Right lobe of liver (tissue), 6 donors: ENCODE measurements around the gene SH3PXD2A. TPM values are rescaled to one million over a fixed set of nuclear protein-coding genes. Genes with fewer than 3 reads are reported as not detected.

Source experiments
- ATAC-seq, 4 donors: fragments of 200-7000 bp; cut with Tn5 transposase; one replicate each; pipeline ENCODE4 v1.9.1; 2020; ENCODE audit warnings: mild to moderate bottlenecking in 4 of 4, moderate library complexity in 4 of 4
- DNase-seq, 3 donors: peaks; one replicate each; pipeline ENCODE4 v3.0.0-alpha.2; 2020
- H3K27ac ChIP-seq, 3 donors: fragments of 200-600 bp; one replicate each; pipeline ENCODE4 v1.8.0; 2022
- H3K27me3 ChIP-seq, 2 donors: fragments of 200-600 bp; one replicate each; pipeline ENCODE4 v1.8.0; 2022
- H3K36me3 ChIP-seq, 4 donors: fragments of 200-600 bp; sonication (generic) in 1 of 4; one replicate each; pipeline versions ENCODE4 v1.5.1 to v1.8.0; 2017 to 2022; ENCODE audit warnings: control low read depth in 1 of 4
- H3K4me1 ChIP-seq, 4 donors: fragments of 200-600 bp; sonication (generic) in 1 of 4; one replicate each; pipeline versions ENCODE4 v1.5.1 to v1.8.0; 2017 to 2022; ENCODE audit warnings: control low read depth in 1 of 4
- H3K4me3 ChIP-seq, 3 donors: fragments of 200-600 bp; one replicate each; pipeline ENCODE4 v1.8.0; 2022
- H3K9me3 ChIP-seq, 4 donors: fragments of 200-600 bp; sonication (generic) in 1 of 4; one replicate each; pipeline versions ENCODE4 v1.5.1 to v1.8.0; 2017 to 2022; ENCODE audit warnings: control low read depth in 1 of 4
- POLR2A ChIP-seq: fragments of 450-650 bp; IDR thresholded peaks from one replicate; pipeline ENCODE4 v1.6.1; 2017; ENCODE audit warnings: antibody characterized with exemption, mild to moderate bottlenecking
- WGBS: methylation state at CpG from one replicate; pipeline ENCODE4 v1.1.6; 2018; ENCODE audit warnings: low coverage, low lambda C conversion rate; ENCODE audit not compliant: insufficient coverage; ENCODE audit errors: missing lambda C conversion rate; 5-methylcytosine and 5-hydroxymethylcytosine counted together
- intact Hi-C, 2 donors: fragments of 100-400 bp; cut with DNase I; formaldehyde crosslinking; loops; one replicate each; pipeline versions ENCODE4 v1.11.2 to v1.14.1; 2022
- total RNA-seq, 6 experiments: library from RNA; depleted of rRNA in 2 of 6; stranded (reverse); fragments of >200 nt in 2 of 6; fragmentation: NEBNext Ultra II Directional in 3 of 6; extraction: Animal tissue kit (Norgen Biotek cat#: 25700) in 3 of 6; gene quantifications; one replicate each; pipeline versions ENCODE4 v1.1.0 to v1.2.4, GENCODE V29; 2016 to 2023
- TF ChIP-seq, protein P1 (sequence below), 4 donors: fragments of 200-600 bp in 3 of 4; fragments of 450-650 bp in 1 of 4; IDR thresholded peaks; one replicate each; pipeline versions ENCODE4 v1.5.1 to v1.8.0; 2016 to 2022; ENCODE audit warnings: antibody characterized with exemption in 4 of 4, mild to moderate bottlenecking in 2 of 4
- donor health status: DM: no; HTN: yes; CAD: no.
- donor health status: DM: no; HTN: no; CAD: no.
- donor health status: DM: no; HTN: no; CAD: no.
- donor health status: DM: no; HTN: yes; CAD: no.
- donor health status: DM: no; HTN: yes; CAD: no.

Gene SH3PXD2A
- total RNA-seq, 6 experiments from 2014 or later = 3.0 to 38.3 (median 10.0) TPM

DNA sequence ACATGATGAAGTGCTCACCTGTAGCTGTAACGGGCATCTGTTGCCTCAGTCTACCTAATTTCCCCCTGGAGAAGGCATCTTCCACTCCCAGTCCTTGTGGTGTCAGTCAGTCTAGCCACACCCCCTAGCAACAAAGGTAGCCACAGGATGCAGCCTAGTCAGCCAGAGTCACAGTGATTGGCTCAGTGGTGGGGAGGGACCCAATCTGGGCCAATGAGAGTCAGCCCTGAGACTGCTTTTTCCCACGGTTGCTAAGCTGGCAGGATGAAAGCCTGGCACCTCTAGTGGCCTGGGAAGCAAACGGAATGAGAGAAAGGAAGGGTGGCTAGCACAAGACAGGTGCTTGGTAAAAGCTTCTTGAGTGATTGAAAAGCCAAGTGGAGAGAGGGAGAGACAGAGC is 118.6 kb downstream of the SH3PXD2A start:
- H3K27me3 ChIP-seq = no peaks in the 10 kb centered on the region
- ATAC-seq (no peak), DNase-seq (no peak)
- intact Hi-C loops = no loop called here
- no peaks in the 10 kb centered on the region for H3K9me3 ChIP-seq
- H3K27ac ChIP-seq = no peak overlapping the region
- TF ChIP-seq POLR2A = no peak
- TF ChIP-seq, protein P1, sequence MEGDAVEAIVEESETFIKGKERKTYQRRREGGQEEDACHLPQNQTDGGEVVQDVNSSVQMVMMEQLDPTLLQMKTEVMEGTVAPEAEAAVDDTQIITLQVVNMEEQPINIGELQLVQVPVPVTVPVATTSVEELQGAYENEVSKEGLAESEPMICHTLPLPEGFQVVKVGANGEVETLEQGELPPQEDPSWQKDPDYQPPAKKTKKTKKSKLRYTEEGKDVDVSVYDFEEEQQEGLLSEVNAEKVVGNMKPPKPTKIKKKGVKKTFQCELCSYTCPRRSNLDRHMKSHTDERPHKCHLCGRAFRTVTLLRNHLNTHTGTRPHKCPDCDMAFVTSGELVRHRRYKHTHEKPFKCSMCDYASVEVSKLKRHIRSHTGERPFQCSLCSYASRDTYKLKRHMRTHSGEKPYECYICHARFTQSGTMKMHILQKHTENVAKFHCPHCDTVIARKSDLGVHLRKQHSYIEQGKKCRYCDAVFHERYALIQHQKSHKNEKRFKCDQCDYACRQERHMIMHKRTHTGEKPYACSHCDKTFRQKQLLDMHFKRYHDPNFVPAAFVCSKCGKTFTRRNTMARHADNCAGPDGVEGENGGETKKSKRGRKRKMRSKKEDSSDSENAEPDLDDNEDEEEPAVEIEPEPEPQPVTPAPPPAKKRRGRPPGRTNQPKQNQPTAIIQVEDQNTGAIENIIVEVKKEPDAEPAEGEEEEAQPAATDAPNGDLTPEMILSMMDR (IDR thresholded peaks at IDR 0.05) = no peak
- no peaks in the 10 kb centered on the region for H3K4me1 ChIP-seq
- H3K4me3 ChIP-seq = no peak overlapping the region
- no peaks in the 10 kb centered on the region for H3K36me3 ChIP-seq
- WGBS = 83% methylated on average over 1 of the region's 3 CpGs

DNA sequence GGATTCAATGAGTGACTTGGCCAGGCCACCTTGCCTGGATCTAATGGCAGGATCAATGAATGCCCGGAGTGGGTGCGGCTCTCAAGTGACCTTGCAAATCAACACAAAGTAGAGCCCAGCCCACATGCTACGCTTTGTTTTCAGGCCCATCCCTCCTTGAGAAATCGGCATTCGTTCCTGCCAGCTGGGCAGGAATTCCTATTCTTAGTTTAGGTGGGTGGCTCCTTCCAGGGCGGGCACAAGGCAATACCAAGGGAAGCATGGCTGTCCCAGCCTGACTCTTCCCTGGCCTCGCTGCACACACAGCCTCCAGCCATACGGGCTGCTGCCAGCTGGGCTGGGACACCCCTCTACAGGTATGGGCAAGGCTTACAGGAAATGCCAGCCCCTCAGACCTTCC is 119.3 kb downstream of the SH3PXD2A start:
- intact Hi-C loops = no loop called here
- Histone ChIP-seq H3K9me3 (no peaks in the 10 kb centered on the region), H3K27me3 (no peaks in the 10 kb centered on the region), H3K36me3 (no peaks in the 10 kb centered on the region), H3K4me1 (no peaks in the 10 kb centered on the region), H3K4me3 (no peak overlapping the region), H3K27ac (no peak overlapping the region)
- TF ChIP-seq, protein P1 (IDR thresholded peaks at IDR 0.05) = no peak
- TF ChIP-seq POLR2A = no peak
- ATAC-seq (no peak), DNase-seq (no peak)
- 100% methylated on average over 2 of the region's 8 CpGs for WGBS

DNA sequence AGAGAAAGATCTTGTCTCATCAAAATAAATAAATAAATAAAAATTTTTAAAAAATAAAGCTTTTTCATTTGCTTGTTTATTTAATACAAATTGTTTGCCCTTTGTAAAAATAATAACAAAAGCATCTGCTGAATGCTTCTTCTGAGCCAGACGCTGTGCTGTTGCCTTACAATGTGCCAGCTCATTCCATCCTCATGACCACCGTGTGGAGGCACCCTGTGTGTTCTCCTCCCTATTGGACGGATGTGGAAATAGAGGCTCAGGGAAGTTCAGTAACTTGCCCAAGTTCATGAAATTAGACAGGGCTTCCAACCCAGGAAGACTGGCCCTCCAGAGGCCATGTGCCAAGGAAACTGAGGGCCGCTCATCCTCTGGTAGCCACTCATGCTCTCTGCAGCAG is 120.6 kb downstream of the SH3PXD2A start:
- no peaks in the 10 kb centered on the region for H3K9me3 ChIP-seq
- ATAC-seq (no peak), DNase-seq (no peak)
- no peak overlapping the region for H3K4me3 ChIP-seq
- intact Hi-C loops = no loop called here
- 91% methylated on average over 4 of the region's 4 CpGs for WGBS
- no peaks in the 10 kb centered on the region for H3K4me1 ChIP-seq
- no peak overlapping the region for H3K27ac ChIP-seq
- H3K27me3 ChIP-seq = no peaks in the 10 kb centered on the region
- no peaks in the 10 kb centered on the region for H3K36me3 ChIP-seq
- TF ChIP-seq POLR2A = no peak
- TF ChIP-seq, protein P1 (IDR thresholded peaks at IDR 0.05) = no peak

DNA sequence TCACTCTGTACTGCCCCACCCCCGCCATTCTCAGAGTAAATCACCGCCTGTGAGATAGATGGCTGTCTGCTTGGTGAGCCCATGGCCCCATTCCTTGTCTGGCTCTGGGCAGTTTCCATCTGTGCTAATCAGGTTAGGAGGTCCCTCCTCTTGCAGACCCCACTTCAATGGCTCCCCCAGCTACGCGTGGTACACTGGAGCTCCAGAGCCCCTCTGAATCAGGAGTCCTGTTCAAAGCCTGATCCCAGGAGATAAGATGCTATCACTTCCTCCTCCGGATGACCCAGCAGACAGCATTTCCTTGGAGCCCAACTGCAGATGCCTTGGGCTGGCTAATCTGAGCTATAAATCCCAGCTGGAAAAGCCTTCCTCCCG is 122.3 kb downstream of the SH3PXD2A start:
- no peak overlapping the region for H3K4me3 ChIP-seq
- intact Hi-C loops = no loop called here
- DNase-seq = peak in 1 of 3 donors; percentile 11
- TF ChIP-seq POLR2A = no peak
- TF ChIP-seq, protein P1 (IDR thresholded peaks at IDR 0.05) = no peak
- H3K27me3 ChIP-seq = no peaks in the 10 kb centered on the region
- no peaks in the 10 kb centered on the region for H3K9me3 ChIP-seq
- 67% methylated on average over 2 of the region's 6 CpGs for WGBS
- H3K36me3 ChIP-seq = no peaks in the 10 kb centered on the region
- no peak for ATAC-seq
- no peak overlapping the region for H3K27ac ChIP-seq
- H3K4me1 ChIP-seq = no peaks in the 10 kb centered on the region
